ENCODE results near the gene CBFB.

DNA sequence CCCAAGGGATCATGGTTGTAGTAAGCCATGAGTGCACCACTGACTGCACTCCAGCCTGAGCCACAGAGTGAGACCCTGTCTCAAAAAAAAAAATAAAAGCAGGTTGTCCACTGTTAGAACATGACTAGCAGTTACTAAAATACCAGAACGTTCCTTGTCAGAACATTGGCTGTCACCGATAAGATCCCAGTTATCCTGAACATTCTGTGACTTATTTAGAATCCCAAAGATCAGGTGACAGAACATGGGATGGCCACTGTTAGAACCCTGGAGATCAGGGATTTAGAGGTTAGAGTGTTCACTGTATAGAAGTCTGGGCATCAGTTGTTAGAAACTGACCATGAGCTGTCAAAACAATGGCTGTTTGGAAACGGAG is 32.0 kb upstream of the CBFB start:
- TF ChIP-seq ZNF384 (IDR thresholded peaks at IDR 0.05) (no peak), SUZ12 (IDR thresholded peaks at IDR 0.05) (no peak), TARDBP (IDR thresholded peaks at IDR 0.05) (no peak), ARNT (IDR thresholded peaks at IDR 0.05) (no peak)
